OCI-LY3 (cell line): ENCODE data around the gene CKMT2.

ENCODE experiments used
- CTCF ChIP-seq: fragments of 200-600, 300-600 bp; sonication (generic); IDR thresholded peaks from 2 replicates; pipeline ENCODE4 v1.5.1; 2014; ENCODE audit warnings: antibody characterized with exemption, low read length, low read depth
- EZH2phosphoT487 ChIP-seq: fragments of 200-600 bp; shearing (Covaris generic); IDR thresholded peaks from 2 replicates; pipeline ENCODE4 v1.6.1; 2018; ENCODE audit warnings: antibody characterized with exemption, mixed run types, low read depth

DNA sequence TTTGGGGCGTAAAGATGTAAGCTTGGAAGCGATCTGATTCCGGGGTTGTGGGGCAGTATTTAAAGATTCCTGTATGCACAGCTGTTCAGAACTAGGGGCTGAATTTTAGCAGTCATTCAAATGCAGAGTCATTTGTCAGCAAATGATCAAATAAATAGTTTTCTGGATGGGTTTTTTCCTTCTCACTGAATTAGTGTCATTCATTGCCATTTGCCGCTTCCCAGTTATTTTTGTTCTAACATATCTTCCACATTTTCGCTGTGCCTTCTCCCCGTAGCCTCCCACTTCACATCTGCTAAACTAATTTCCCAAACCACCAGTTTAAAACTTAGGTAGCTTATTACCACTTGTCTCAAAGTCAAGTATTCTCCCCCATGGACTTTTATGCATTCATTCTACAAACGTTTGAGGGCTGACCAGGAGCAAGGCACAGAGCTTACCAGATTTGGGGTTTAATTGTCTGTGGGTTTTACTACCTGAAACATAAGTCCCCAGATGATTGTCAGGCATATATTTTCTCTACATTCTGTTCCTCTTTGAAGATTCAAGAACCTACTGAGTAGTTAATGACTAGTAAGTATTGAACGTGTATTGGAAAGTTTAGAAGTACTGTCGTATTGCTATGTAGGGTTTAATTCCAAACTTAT, 41.3 kb upstream of the CKMT2 start:
- no peak for TF ChIP-seq CTCF
- no peak for TF ChIP-seq EZH2phosphoT487
